Uterus (tissue), 4 donors: ENCODE data around the gene GNG8. TPM values are rescaled to one million over a fixed set of nuclear protein-coding genes. Genes with fewer than 3 reads are reported as not detected.
A peak's percentile ranks its signal among the peaks of the same experiment; 100 is the strongest.

Experiments
- DNase-seq, 2 donors: peaks; one replicate each; pipeline ENCODE4 v3.0.0-alpha.2; 2019 to 2020
- H3K27ac ChIP-seq, 2 donors: fragments of 200-600 bp; sonication (generic); 1 replicate in 1 of 2; 2 replicates in 1 of 2; pipeline ENCODE4 v1.5.1; 2016 to 2018
- H3K27me3 ChIP-seq, 2 donors: fragments of 200-600 bp; sonication (generic); one replicate each; pipeline ENCODE4 v1.5.1; 2018 to 2019; ENCODE audit warnings: control low read depth in 1 of 2
- H3K36me3 ChIP-seq, 2 donors: fragments of 200-600 bp; sonication (generic); one replicate each; pipeline ENCODE4 v1.5.1; 2019; ENCODE audit warnings: control low read depth in 1 of 2
- H3K4me1 ChIP-seq, 2 donors: fragments of 200-600 bp; sonication (generic); one replicate each; pipeline ENCODE4 v1.5.1; 2018 to 2019; ENCODE audit warnings: control low read depth in 1 of 2
- H3K4me3 ChIP-seq, 2 donors: fragments of 200-600 bp; sonication (generic); 1 replicate in 1 of 2; 2 replicates in 1 of 2; pipeline ENCODE4 v1.5.1; 2018 to 2019; ENCODE audit warnings: mild to moderate bottlenecking in 1 of 2
- H3K9me3 ChIP-seq, 2 donors: fragments of 200-600 bp; sonication (generic); one replicate each; pipeline ENCODE4 v1.5.1; 2019; ENCODE audit warnings: control low read depth in 1 of 2
- CTCF ChIP-seq, 4 experiments: fragments of 200-600 bp in 2 of 4; fragments of 450-650 bp in 2 of 4; sonication (generic) in 2 of 4; IDR thresholded peaks; one replicate each; pipeline ENCODE4 v1.5.1; 2016 to 2019; ENCODE audit warnings: antibody characterized with exemption in 4 of 4, mild to moderate bottlenecking in 2 of 4, moderate library complexity in 1 of 4
- POLR2A ChIP-seq, 2 donors: fragments of 450-650 bp; IDR thresholded peaks; one replicate each; pipeline ENCODE4 v1.6.1; 2016; ENCODE audit warnings: antibody characterized with exemption in 2 of 2, mild to moderate bottlenecking in 1 of 2, moderate library complexity in 1 of 2
- intact Hi-C: fragments of 100-400 bp; cut with DNase I; formaldehyde crosslinking; loops from one replicate; pipeline ENCODE4 v1.15.1; 2023; ENCODE audit warnings: low total_unique reads
- total RNA-seq, 4 donors: library from RNA; depleted of rRNA in 3 of 4; stranded (reverse); fragments of >200 nt in 3 of 4; gene quantifications; one replicate each; pipeline versions ENCODE4 v1.1.0 to v1.2.4, GENCODE V29; 2014 to 2023
- donor health status: DM: yes; HTN: yes; CAD: no.

The GNG8 gene
- total RNA-seq, 4 donors from 2014 or later = not detected

GRCh38 chr19:46609511-46610412 lies 26.2 kb downstream of the GNG8 start:
- H3K27me3 ChIP-seq = no peaks in the 10 kb centered on the region
- intact Hi-C loops = no loop called here
- TF ChIP-seq POLR2A (IDR thresholded peaks at IDR 0.05) = no peak
- TF ChIP-seq CTCF (IDR thresholded peaks at IDR 0.05) = no peak
- no peak overlapping the region for H3K4me3 ChIP-seq
- no peak overlapping the region for H3K27ac ChIP-seq
- DNase-seq = no peak
- no peaks in the 10 kb centered on the region for H3K4me1 ChIP-seq
- H3K9me3 ChIP-seq = no peaks in the 10 kb centered on the region
- H3K36me3 ChIP-seq = no peaks in the 10 kb centered on the region

GRCh38 chr19:46608581-46609345 lies 27.2 kb downstream of the GNG8 start:
- H3K4me3 ChIP-seq = no peak overlapping the region
- H3K27me3 ChIP-seq = no peaks in the 10 kb centered on the region
- H3K27ac ChIP-seq = no peak overlapping the region
- intact Hi-C loops = no loop called here
- DNase-seq = no peak
- no peak for TF ChIP-seq CTCF (IDR thresholded peaks at IDR 0.05)
- no peak for TF ChIP-seq POLR2A (IDR thresholded peaks at IDR 0.05)
- no peaks in the 10 kb centered on the region for H3K36me3 ChIP-seq
- H3K9me3 ChIP-seq = no peaks in the 10 kb centered on the region
- no peaks in the 10 kb centered on the region for H3K4me1 ChIP-seq

- no peaks in the 10 kb centered on the region for H3K36me3 ChIP-seq
- TF ChIP-seq CTCF (IDR thresholded peaks at IDR 0.05) (no peak), POLR2A (IDR thresholded peaks at IDR 0.05) (no peak)
- intact Hi-C loops = no loop called here
- no peaks in the 10 kb centered on the region for H3K4me1 ChIP-seq
- no peaks in the 10 kb centered on the region for H3K27me3 ChIP-seq
- no peaks in the 10 kb centered on the region for H3K9me3 ChIP-seq
- H3K27ac ChIP-seq = no peak overlapping the region
- no peak overlapping the region for H3K4me3 ChIP-seq
- DNase-seq = no peak
Measured at GRCh38 chr19:46608178-46608577, 27.8 kb downstream of the GNG8 start.

GRCh38 chr19:46607448-46607841 lies 28.6 kb downstream of the GNG8 start:
- no peaks in the 10 kb centered on the region for H3K9me3 ChIP-seq
- no peaks in the 10 kb centered on the region for H3K27me3 ChIP-seq
- DNase-seq = no peak
- H3K4me3 ChIP-seq = no peak overlapping the region
- TF ChIP-seq CTCF (IDR thresholded peaks at IDR 0.05) (no peak), POLR2A (IDR thresholded peaks at IDR 0.05) (no peak)
- H3K4me1 ChIP-seq = peaks cover 0 to 7% of the 10 kb centered on the region in 2 donors
- H3K36me3 ChIP-seq = no peaks in the 10 kb centered on the region
- intact Hi-C loops = no loop called here
- peak overlapping the region in 1 of 2 donors; percentile 20 for H3K27ac ChIP-seq
